ENCODE measurements around the gene ODC1.
"Not testable (repeated sequence)": the region's sequence is repeated elsewhere in the genome, so short reads cannot be mapped to it uniquely, and the experiment has no call there.

The ODC1 gene

DNA sequence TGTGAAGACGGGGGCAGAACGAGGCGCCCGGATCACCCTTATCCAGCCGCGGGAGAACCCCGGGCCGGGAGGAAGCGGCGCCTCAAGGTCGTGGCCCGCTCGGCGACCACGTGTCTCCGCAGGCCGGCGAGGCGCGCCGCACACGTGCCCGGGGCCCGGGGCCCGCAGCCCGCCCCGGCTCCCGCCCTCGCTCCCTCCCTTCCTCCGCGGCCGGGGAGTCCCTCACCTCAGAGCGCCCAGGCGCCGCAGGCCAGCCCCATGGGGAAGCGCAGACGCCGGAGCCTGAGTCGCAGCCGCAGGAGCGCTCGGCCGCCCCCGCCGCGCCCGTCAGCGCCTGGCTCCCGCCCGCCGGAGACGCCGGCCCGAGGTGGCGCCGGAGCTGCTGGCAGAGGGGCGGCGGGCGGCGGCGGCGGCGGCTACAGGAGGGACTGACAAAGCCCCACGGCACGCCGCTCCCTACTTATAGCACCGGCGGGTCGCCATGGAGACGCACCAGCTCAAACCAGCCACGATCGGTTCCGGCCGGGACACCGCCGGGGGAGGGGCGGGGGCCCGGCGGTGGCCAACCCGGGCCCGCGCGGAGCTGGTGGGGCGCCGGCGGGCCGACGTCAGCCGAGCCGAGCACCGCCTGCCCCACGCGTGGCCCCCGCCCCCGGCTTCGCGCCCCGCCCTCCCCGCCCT is at the start of gene ODC1:
Gene ODC1 (minus strand): TSS at position 433 of the 681 bp plus-strand sequence. CDS start 3,295 bp downstream, outside the sequence.
- peak; percentile 84 to 98 (median 90) for DNase-seq
- intact Hi-C loops (cut with DNase I): loop anchor here (5.0 kb wide), 1 partner anchor 219 kb away; no protein-coding TSS in a partner anchor

DNA sequence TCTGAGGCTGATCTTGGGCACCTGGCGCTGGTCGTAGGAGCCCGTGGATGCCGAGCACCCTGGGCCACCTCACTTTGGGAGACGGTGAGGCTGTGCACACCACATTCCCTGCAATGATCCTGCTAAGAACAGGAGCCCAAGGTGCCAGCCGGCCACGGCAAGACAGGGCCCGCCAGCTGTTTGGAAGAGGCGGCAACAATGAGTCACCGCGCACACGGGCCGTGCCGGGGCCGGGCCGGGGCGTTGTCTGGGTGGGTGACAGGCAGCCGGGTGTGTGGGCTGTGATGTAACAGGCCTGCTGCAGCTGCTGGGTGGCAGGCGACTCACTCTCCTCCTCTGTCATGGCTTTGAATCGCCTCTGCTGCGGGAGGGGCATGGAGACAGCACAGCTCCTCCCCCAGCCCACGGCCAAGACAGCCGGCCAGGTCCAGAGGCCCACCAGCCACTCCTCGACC is 49.7 kb upstream of the ODC1 start:
- intact Hi-C loops (cut with DNase I): no loop called here
- peak; percentile 25 to 95 (median 66) for DNase-seq

DNA sequence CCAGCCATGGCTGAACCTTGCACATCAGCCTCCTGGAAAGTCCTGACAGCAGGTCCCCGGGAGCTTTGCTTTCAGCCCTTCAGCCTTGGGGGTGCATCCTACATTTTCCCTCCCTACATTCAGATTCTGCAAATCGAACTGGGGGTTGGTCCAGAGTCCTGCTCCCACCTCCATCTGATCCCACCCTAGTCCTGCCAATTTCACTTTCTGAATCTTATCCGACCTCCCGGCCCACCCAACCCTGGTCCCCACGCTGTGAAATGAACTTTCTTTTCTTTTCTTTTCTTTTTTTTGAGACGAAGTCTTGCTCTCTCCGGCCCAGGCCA is 47.8 kb upstream of the ODC1 start:
- DNase-seq: peak in 1 of 10 donors; percentile 24

DNA sequence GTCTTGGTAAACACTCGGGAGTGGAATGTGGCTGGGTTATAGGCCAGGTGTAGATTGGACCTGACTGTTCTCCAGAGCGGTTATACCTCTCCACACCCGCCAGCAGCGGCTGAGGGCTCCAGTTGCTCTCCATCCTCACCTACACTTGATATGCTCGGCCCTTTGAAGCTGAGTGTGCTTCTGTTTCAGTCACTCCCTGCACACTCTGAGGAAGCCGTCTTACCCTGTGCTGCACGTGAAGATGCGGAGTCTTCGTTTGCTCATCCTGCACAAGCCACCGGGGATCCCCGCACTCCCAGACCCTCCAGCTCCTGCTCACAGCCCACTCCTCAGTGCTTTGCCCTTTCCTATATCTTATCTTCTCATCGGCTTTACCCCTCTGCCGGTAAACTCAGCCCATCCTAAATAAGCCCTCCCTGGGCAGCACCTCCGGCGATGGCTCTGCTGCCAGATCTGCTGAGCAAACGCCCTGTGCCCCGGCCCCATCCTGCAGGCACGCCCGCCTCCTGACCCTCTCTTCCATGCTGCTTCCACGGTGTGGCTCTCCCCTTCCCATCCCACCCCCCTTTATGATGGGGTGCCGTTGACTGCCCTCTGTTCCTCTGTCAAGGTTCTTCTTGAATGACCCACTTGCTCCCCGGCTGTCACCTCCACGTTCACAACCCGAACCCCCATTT is 47.3 kb upstream of the ODC1 start:
- intact Hi-C loops (cut with DNase I): no loop called here
- peak in 2 of 10 donors; percentile 4 to 59 for DNase-seq

More for the DNA sequence above, 47.8 kb upstream of the ODC1 start:
- intact Hi-C loops (cut with DNase I): no loop called here

DNA sequence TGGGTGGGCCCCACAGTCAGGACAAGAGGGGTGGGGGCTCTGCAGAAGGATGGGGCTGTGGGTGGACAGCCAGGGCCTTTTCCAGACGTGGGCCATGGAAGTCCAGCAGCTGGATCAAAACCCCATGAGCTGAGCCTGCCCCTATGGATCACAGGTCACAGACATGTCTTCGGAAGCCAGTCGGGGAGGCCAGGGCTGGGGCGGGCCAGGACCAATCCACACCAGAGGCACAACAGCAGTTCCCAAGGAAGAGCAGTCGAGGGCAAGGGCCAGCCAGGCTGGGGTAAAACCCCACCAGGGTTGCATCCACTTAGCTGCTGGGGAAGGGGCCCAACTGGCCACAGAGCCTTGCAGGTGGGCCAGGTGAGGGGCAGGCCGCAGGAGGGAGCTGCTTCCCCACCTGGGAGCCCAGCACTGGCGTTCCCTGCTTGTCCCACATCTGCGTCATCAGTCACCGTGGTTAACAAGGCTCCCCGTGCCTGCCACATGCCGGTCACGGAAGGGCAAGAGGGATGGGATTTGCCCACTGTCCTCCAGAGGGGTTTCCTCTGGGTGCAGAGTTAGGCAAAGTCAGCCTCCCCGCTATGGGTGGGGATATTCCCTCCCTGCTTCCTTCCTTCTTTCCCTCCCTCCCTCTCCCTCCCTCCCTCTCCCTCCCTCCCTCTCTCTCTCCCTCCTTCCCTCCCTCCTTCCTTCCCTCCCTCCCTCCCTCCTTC is 46.4 kb upstream of the ODC1 start:
- peak in 2 of 10 donors; percentile 7 to 73 for DNase-seq
- intact Hi-C loops (cut with DNase I): no loop called here

DNA sequence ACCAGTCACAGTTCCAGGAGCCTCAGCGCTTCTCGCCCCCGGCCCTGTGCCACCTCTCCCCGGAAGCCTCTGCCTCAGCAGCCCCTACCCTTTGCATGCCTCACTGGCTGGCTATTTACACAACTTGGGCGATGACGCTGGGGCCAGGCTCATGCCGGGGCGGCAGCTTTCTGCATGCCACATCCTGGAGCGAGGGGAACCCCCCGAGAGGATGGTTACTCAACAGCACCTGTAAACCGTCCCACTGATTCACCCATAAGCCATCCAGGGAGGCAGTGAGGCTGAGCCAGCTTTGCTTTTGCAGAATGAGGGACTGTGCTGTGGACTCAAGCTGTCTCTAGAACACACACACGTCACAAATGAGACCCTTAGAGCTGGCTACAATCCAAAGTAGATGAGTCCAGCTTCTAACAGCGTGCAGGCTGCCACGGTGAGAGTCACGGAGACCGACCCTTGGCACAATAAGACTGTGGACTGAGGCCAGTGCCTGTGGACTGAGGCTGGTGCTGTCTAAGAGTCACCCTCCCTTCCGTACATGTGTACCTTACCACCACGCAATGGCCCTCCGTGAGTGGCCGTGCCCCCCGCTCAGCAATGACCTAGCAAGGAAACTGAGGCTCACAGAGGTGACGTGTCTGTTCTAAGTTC is 45.6 kb upstream of the ODC1 start:
- peak in 2 of 10 donors; percentile 3 to 83 for DNase-seq
- intact Hi-C loops (cut with DNase I): no loop called here

DNA sequence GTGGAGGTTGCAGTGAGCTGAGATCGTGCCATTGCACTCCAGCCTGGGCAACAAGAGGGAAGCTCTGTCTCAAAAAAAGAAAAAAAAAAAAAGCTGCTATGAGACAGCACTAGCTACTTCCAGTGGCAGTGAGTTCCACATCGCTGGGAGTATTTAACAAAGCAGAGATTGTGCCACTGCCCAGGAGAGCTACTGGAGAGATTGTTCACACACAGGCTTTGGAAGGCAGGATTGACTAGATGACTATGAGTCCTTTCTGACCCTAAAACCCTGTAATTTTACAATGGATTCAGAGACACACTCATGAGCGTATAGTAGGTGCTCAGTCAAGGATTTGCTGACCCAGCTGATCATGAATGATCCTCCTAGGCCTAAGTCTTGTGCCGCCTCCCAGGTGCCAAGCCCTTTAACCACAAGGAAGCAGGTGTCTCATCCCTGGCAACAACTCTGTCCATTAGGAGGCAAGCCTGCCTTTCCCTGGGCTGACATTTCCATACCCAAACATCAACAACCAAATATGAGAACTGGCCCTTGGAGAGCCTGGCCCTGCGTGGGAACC is 45.0 kb upstream of the ODC1 start:
- DNase-seq: peak in 1 of 10 donors; percentile 0
- intact Hi-C loops (cut with DNase I): no loop called here

DNA sequence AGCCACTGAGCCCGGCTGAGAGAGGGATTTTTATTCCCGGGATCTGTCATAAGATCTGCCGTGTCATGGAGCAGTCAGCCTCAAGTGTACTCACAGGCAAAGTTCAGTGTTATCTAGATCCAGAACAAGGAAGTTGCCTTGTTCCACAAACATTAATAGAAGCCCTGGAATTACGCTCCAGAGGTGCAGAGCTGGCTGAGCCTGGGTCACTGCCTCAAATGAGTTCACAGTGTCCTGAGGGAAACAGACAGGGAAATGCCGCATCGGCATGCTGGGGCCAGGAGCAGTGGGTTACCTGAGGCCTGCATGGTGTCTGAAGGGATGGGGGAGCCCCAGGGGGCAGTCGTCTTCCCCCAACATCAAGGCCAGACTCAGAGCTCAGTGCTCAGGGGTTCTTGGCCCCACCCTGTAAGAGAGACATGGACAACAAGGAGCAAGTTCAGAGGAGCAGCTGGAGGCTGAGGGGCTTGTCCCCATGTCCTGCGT is 42.7 kb upstream of the ODC1 start:
- intact Hi-C loops (cut with DNase I): no loop called here
- DNase-seq: no peak

DNA sequence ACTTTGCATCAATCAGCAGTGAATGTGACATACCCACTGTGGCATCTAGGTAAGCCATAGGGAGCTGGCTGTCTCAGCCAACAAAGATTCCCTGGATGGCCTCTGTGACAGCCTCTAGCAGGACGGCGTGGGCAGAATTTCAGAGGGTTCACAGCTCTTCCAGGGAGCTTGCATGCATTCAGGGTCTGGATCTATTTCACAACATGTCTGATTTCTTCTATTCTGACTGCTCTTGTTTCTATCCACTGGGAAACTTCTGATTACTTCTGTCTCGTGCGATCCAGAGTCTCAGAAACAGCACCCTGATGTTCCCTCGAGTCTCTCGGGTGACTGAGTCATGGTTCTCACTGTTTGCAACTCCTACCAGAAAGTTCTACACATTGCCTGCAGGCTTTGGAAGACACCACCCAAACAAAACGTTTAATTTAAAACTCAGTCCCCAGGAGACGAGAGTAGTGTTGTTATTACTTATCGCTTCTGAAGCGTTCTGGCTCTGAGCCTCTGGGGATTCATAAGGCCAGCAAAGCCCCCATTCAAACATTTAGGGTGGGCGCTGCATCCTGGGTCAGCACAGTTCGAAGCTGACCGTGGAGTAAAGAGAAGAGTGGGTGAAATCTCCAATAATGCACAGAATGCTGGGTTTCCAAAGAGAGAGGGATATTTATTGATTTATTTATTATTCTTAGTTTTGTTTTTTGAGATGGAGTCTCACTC is 41.9 kb upstream of the ODC1 start:
- DNase-seq: peak in 1 of 10 donors; percentile 1
- intact Hi-C loops (cut with DNase I): no loop called here

DNA sequence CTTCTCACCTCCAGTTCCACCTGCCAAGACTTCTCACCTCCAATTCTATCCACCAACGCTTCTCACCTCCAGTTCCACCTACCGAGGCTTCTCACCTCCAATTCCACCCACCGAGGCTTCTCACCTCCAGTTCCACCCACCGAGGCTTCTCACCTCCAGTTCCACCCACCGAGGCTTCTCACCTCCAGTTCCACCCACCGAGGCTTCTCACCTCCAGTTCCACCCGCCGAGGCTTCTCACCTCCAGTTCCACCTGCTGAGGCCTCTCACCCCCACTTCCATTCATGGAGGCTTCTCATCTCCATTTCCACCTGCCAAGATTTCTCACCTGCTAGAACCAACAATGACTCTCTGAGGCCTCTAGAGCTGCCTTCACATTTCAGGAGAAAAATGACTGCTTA is 40.0 kb upstream of the ODC1 start:
- DNase-seq: not testable (repeated sequence)

DNA sequence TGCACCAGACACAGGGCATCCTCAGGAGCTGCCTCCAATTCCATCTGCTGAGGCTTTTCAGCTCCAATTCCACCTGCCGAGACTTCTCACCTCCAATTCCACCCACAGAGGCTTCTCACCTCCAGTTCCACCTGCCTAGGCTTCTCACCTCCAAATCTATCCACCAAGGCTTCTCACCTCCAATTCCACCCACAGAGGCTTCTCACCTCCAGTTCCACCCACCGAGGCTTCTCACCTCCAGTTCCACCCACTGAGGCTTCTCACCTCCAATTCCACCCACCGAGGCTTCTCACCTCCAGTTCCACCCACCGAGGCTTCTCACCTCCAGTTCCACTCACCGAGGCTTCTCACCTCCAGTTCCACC is 39.6 kb upstream of the ODC1 start:
- intact Hi-C loops (cut with DNase I); DNase-seq: not testable (repeated sequence)

More for the DNA sequence above, 40.0 kb upstream of the ODC1 start:
- intact Hi-C loops (cut with DNase I): not testable (repeated sequence)

DNA sequence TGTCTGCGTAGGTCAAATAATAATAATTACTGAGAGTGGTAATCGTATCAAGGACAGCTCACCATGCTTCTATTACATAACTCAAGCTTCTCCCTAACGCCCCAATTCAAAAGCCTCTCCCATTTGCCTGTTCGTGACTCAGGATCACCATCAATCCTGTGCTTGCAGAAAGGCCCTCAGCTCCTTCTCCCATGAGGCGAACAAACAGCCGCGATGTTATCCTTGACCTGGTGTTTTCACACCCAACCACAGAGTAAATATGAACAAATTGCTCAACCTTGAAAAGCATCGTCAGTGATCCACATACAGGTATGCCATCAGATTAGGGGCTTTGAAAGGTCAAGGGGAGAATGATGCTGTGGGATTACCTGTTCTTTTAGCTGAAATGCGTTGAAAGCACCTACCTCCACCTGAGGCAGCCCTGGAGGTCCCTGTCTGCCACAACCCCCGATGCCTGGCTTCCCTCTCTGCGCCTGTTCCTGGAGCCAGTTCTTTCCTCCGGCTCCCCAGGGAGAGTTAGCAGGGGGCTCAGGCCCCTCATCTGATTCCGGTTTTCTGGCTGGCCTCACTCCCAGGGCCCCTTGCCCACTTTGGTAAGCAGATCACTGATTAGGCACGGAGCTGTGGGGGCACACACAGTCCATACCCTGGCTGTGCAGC is 39.1 kb upstream of the ODC1 start:
- intact Hi-C loops (cut with DNase I): no loop called here
- DNase-seq: no peak

DNA sequence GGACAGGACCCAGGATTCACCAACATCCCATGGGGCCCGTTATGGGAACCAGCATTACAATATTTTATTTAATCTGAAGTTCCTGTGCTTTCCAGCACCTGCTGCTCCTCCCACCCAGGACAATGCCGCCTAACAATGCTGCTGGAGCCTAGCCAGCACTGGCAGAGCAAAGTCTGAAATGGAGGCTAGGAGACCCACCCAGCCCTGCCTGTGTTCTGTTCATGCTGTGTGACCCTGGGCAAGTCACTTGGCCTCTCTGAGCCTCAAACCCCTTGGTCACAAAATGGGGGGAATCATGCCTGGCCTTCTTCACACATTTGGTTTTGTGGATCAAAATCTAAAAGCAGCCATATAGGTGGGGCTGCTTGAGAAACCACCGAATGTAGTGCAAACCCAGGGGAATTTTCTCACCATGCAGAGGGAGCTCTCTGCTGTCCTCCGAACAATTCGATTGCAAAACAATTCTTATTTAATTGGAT is 38.5 kb upstream of the ODC1 start:
- DNase-seq: no peak
- intact Hi-C loops (cut with DNase I): no loop called here

DNA sequence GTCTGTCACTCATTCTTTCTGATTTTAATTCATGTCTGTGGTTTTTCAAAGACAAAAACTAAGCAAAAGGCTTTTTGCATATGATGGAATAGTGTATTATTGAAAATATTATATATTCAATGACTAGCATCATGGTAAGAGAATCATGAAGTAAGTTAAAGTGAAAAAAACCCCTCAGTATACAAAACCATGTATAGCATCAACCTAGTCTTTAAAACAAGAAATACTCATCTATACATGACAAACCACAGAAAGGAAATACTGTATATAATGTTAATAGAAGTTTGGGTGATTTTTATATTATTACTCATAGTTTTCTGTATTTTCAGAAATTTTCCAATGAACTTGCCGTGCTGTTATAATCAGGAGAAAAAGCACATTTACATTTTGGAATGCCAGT is 38.0 kb upstream of the ODC1 start:
- intact Hi-C loops (cut with DNase I): no loop called here
- no peak for DNase-seq

DNA sequence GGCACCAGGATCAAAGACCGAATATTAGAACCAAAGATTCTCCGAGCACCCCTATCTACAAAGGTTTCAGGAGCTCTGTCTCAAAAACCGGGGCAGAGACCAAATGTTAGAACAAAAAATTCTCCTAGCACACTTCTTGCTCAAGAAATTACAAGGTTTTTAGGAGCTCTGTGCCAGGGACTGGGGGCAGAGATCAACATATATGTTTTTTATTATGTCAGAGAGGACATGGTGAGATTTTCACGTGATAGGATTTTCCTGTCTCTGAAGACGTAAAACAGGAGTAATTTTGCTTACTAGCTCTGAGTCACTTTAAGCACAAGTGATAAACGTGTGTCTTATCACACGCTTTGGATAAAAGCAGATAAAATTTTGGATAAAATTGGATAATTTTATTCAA is 34.8 kb upstream of the ODC1 start:
- DNase-seq: peak in 1 of 10 donors; percentile 3
- intact Hi-C loops (cut with DNase I): no loop called here

DNA sequence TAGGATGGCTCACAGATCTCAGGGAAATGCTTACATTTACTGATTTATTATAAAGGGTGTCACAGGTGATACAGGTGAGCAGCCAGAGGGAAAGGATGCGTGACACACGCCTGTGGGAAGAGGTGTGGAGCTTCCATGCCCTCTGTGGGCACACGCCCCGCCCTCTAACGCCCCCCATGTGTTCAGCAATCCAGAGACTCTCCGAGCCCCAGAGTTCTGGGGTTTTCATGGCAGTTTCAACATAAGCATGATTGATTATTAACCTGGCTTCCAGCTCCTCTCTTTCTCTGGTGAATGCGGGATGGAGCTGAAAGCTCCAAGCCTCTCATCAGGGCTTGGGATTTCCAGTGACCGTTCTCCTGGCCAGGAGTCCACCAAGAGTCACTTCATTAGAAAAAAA is 34.3 kb upstream of the ODC1 start:
- intact Hi-C loops (cut with DNase I): no loop called here
- peak in 1 of 10 donors; percentile 17 for DNase-seq

DNA sequence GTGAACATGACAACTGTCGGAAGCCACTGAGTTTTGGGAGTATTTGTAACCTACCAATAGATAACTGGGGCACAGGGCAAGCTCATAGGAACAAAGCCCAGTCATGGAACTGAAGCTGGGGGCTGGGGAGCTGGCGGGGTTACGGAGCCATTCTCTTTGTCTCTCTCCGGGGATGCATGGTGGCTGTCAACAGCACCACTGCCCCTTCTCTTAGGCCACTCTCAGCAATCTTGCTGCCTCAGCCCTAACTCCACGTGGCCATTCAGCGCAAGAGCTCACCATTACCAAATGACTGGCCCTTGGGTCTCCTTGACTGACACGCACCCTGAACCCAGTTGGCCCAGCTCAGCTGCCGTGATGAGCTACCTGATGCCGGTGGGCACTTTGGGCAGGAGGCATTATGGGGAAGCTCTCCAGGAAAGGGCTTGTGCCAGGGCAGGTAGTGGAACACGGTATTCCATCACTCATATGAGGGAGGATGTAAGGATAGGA is 33.6 kb upstream of the ODC1 start:
- intact Hi-C loops (cut with DNase I): no loop called here
- DNase-seq: peak in 1 of 10 donors; percentile 48

DNA sequence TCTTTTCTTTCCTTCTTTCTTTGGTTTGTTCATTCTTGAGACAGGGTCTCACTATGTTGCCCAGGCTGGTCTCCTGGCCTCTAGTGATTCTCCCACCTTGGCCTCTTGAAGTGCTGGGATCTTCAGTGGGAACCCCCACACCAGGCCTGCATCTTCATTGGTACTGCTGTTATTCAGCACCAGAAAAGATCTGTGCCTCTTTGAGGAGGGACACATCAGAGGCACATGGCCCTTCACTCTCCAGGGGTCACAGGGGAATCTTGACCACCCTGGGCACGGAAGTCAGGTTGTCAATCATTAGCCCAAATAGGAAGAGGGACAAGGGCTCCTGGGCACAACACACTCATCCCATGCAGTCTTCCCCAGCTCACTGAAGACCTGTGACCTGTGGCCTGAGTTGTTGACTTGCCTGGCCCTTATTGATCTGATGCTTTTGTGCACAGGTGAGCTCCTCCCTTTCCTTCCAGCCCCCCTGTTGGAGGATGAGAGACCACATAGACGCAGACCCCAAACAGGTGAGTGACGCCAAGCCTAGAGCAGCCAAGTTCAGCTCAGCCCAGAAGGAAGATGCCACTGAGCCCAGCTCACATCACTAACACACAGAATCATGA is 33.0 kb upstream of the ODC1 start:
- peak in 1 of 10 donors; percentile 35 for DNase-seq
- intact Hi-C loops (cut with DNase I): no loop called here
